HG02840 (cell line): ENCODE results near the gene KPNB1.

Experiments used
- ATAC-seq: cut with Tn5 transposase; IDR thresholded peaks from one replicate; pipeline ENCODE4 v1.9.1; 2021; ENCODE audit warnings: mild to moderate bottlenecking, moderate library complexity, moderate number of reproducible peaks; ENCODE audit not compliant: unreplicated experiment, low FRiP score

The KPNB1 gene

GRCh38 chr17:47694581-47695428 is 45.1 kb downstream of the KPNB1 start:
- no peak for ATAC-seq

- no peak for ATAC-seq
These were observed 46.0 kb downstream of the KPNB1 start for GRCh38 chr17:47695429-47696376.

GRCh38 chr17:47696717-47697642 is 47.3 kb downstream of the KPNB1 start:
- ATAC-seq: no peak

GRCh38 chr17:47697906-47698711 is 48.4 kb downstream of the KPNB1 start:
- no peak for ATAC-seq

- ATAC-seq: no peak
These were observed 49.2 kb downstream of the KPNB1 start for GRCh38 chr17:47698749-47699535.

- ATAC-seq: no peak
These were observed 49.8 kb downstream of the KPNB1 start for GRCh38 chr17:47699536-47699840.

GRCh38 chr17:47700471-47701449 is 51.0 kb downstream of the KPNB1 start:
- ATAC-seq: no peak

- no peak for ATAC-seq
These were observed 51.9 kb downstream of the KPNB1 start for GRCh38 chr17:47701608-47702007.

GRCh38 chr17:47702391-47702995 is 52.8 kb downstream of the KPNB1 start:
- ATAC-seq: no peak

- ATAC-seq: no peak
These were observed 53.5 kb downstream of the KPNB1 start for GRCh38 chr17:47703191-47703591.

- no peak for ATAC-seq
These were observed 54.0 kb downstream of the KPNB1 start for GRCh38 chr17:47703671-47704070.

- ATAC-seq: no peak
These were observed 54.4 kb downstream of the KPNB1 start for GRCh38 chr17:47704116-47704515.

- no peak for ATAC-seq
These were observed 55.0 kb downstream of the KPNB1 start for GRCh38 chr17:47704736-47705135.

GRCh38 chr17:47705536-47706530 is 56.1 kb downstream of the KPNB1 start:
- ATAC-seq: no peak

GRCh38 chr17:47707056-47707804 is 57.5 kb downstream of the KPNB1 start:
- ATAC-seq: no peak
